Mucosa of rectum (tissue), 2 donors: ENCODE measurements around the gene NFATC1.

ENCODE experiments used
- H3K27ac ChIP-seq, 2 donors: one replicate each; pipeline ENCODE4 v1.7.0; 2013; ENCODE audit warnings: inconsistent platforms in 2 of 2, low read depth in 2 of 2, low read length in 2 of 2
- H3K27me3 ChIP-seq, 2 donors: one replicate each; pipeline ENCODE4 v1.7.0; 2013; ENCODE audit warnings: low read length in 2 of 2; ENCODE audit not compliant: control insufficient read depth in 2 of 2, insufficient read depth in 2 of 2
- H3K36me3 ChIP-seq, 2 donors: one replicate each; pipeline ENCODE4 v1.7.0; 2013; ENCODE audit warnings: low read length in 2 of 2; ENCODE audit not compliant: control insufficient read depth in 2 of 2, insufficient read depth in 2 of 2
- H3K4me1 ChIP-seq, 2 donors: one replicate each; pipeline ENCODE4 v1.7.0; 2013; ENCODE audit warnings: low read length in 2 of 2, mild to moderate bottlenecking in 1 of 2; ENCODE audit not compliant: control insufficient read depth in 2 of 2, insufficient read depth in 2 of 2
- H3K4me3 ChIP-seq, 2 donors: one replicate each; pipeline ENCODE4 v1.7.0; 2013; ENCODE audit warnings: low read length in 2 of 2
- H3K9ac ChIP-seq, 2 donors: one replicate each; pipeline ENCODE4 v1.7.0; 2013; ENCODE audit warnings: low read length in 2 of 2, low read depth in 1 of 2, mild to moderate bottlenecking in 1 of 2
- H3K9me3 ChIP-seq, 2 donors: one replicate each; pipeline ENCODE4 v1.7.0; 2013; ENCODE audit warnings: low read length in 2 of 2; ENCODE audit not compliant: control insufficient read depth in 2 of 2
- donor health status: healthy.
- donor health status: Normal muscosa, but diverticular disease.

The NFATC1 gene

GRCh38 chr18:79544386-79544963, 148.7 kb downstream of the NFATC1 start:
- Histone ChIP-seq H3K27me3 (no peaks in the 10 kb centered on the region), H3K27ac (no peak overlapping the region), H3K4me1 (no peaks in the 10 kb centered on the region), H3K36me3 (no peaks in the 10 kb centered on the region), H3K9me3 (no peaks in the 10 kb centered on the region), H3K4me3 (no peak overlapping the region), H3K9ac (no peak overlapping the region)

GRCh38 chr18:79545255-79545654, 149.5 kb downstream of the NFATC1 start:
- no peaks in the 10 kb centered on the region for H3K4me1 ChIP-seq
- H3K27me3 ChIP-seq: no peaks in the 10 kb centered on the region
- no peak overlapping the region for H3K9ac ChIP-seq
- H3K9me3 ChIP-seq: no peaks in the 10 kb centered on the region
- no peak overlapping the region for H3K27ac ChIP-seq
- H3K36me3 ChIP-seq: no peaks in the 10 kb centered on the region
- H3K4me3 ChIP-seq: no peak overlapping the region

- Histone ChIP-seq H3K4me3 (no peak overlapping the region), H3K9me3 (no peaks in the 10 kb centered on the region), H3K27me3 (no peaks in the 10 kb centered on the region), H3K36me3 (no peaks in the 10 kb centered on the region), H3K4me1 (no peaks in the 10 kb centered on the region), H3K27ac (no peak overlapping the region), H3K9ac (no peak overlapping the region)
Measured at GRCh38 chr18:79545736-79546171, 150.0 kb downstream of the NFATC1 start.

GRCh38 chr18:79546781-79547272, 151.1 kb downstream of the NFATC1 start:
- Histone ChIP-seq H3K27me3 (no peaks in the 10 kb centered on the region), H3K36me3 (no peaks in the 10 kb centered on the region), H3K9me3 (no peaks in the 10 kb centered on the region), H3K27ac (no peak overlapping the region), H3K9ac (no peak overlapping the region), H3K4me1 (no peaks in the 10 kb centered on the region), H3K4me3 (no peak overlapping the region)

GRCh38 chr18:79547413-79548076, 151.8 kb downstream of the NFATC1 start:
- no peaks in the 10 kb centered on the region for H3K27me3 ChIP-seq
- H3K9ac ChIP-seq: no peak overlapping the region
- H3K36me3 ChIP-seq: no peaks in the 10 kb centered on the region
- H3K27ac ChIP-seq: no peak overlapping the region
- H3K4me1 ChIP-seq: no peaks in the 10 kb centered on the region
- no peak overlapping the region for H3K4me3 ChIP-seq
- no peaks in the 10 kb centered on the region for H3K9me3 ChIP-seq

GRCh38 chr18:79548077-79548450, 152.3 kb downstream of the NFATC1 start:
- no peaks in the 10 kb centered on the region for H3K4me1 ChIP-seq
- no peaks in the 10 kb centered on the region for H3K27me3 ChIP-seq
- H3K4me3 ChIP-seq: no peak overlapping the region
- no peak overlapping the region for H3K27ac ChIP-seq
- H3K9me3 ChIP-seq: no peaks in the 10 kb centered on the region
- H3K36me3 ChIP-seq: no peaks in the 10 kb centered on the region
- no peak overlapping the region for H3K9ac ChIP-seq

- H3K4me3 ChIP-seq: no peak overlapping the region
- no peak overlapping the region for H3K9ac ChIP-seq
- H3K9me3 ChIP-seq: no peaks in the 10 kb centered on the region
- H3K4me1 ChIP-seq: no peaks in the 10 kb centered on the region
- H3K27ac ChIP-seq: no peak overlapping the region
- H3K36me3 ChIP-seq: no peaks in the 10 kb centered on the region
- no peaks in the 10 kb centered on the region for H3K27me3 ChIP-seq
Measured at GRCh38 chr18:79548621-79548985, 152.9 kb downstream of the NFATC1 start.

GRCh38 chr18:79548986-79549637, 153.4 kb downstream of the NFATC1 start:
- Histone ChIP-seq H3K4me1 (no peaks in the 10 kb centered on the region), H3K36me3 (no peaks in the 10 kb centered on the region), H3K27ac (no peak overlapping the region), H3K4me3 (no peak overlapping the region), H3K9ac (no peak overlapping the region), H3K27me3 (no peaks in the 10 kb centered on the region), H3K9me3 (no peaks in the 10 kb centered on the region)

GRCh38 chr18:79549638-79550000, 153.9 kb downstream of the NFATC1 start:
- no peaks in the 10 kb centered on the region for H3K9me3 ChIP-seq

GRCh38 chr18:79552140-79552631, 156.5 kb downstream of the NFATC1 start:
- no peak overlapping the region for H3K9ac ChIP-seq
- H3K27me3 ChIP-seq: no peaks in the 10 kb centered on the region
- H3K4me1 ChIP-seq: no peaks in the 10 kb centered on the region
- H3K4me3 ChIP-seq: no peak overlapping the region
- no peak overlapping the region for H3K27ac ChIP-seq
- H3K36me3 ChIP-seq: no peaks in the 10 kb centered on the region
- no peaks in the 10 kb centered on the region for H3K9me3 ChIP-seq

More at GRCh38 chr18:79549638-79550000, 153.9 kb downstream of the NFATC1 start:
- no peak overlapping the region for H3K27ac ChIP-seq
- no peak overlapping the region for H3K9ac ChIP-seq
- H3K4me3 ChIP-seq: no peak overlapping the region
- no peaks in the 10 kb centered on the region for H3K36me3 ChIP-seq
- no peaks in the 10 kb centered on the region for H3K4me1 ChIP-seq
- no peaks in the 10 kb centered on the region for H3K27me3 ChIP-seq
